ENCODE results near the gene GEMIN8.

Gene GEMIN8

DNA sequence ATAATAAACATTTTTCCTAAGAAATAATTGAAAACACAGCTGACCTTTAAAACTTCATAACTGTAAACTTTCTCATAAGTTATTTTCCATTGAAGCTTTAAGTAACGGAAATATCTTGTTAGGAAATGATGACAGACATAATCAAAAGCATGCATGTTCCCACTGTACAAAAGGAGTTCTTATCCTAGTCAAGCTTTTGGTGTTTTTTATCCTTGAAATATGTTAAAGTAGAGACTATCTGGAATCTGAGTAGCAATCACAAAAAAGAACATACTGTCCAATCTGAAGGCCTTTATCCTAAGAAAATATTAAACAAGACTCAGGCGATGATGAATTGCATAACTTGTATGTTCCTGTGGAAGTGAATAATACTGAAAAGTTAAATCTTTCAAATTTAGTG, 14.4 kb downstream of the GEMIN8 start:
- DNase-seq (ENCODE audit: low spot score) = no peak

DNA sequence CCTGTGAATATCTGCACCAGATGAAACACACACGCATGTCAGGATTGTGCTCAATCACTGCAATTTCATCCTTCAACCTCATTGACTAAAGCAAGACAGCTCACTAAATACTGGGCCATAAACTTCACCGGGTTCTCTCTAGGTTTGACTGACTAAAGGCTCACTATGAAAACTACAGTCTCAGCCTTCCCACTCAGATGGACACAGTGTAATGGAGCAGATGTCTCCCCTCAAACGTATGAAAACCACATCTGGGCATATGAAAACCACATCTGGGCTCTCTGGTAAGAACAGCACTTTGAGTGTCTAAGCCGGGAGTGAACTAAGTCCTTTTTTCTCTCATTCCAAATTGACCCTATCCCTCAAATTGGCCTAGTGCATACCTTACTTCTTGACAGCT, 15.2 kb downstream of the GEMIN8 start:
- DNase-seq (ENCODE audit: low spot score) = no peak

- no peak for DNase-seq (ENCODE audit: low spot score)
These were observed 16.6 kb downstream of the GEMIN8 start for GRCh38 chrX:14013054-14013453.

GRCh38 chrX:14010566-14010965, 19.1 kb downstream of the GEMIN8 start:
- DNase-seq (ENCODE audit: low spot score) = no peak

- no peak for DNase-seq (ENCODE audit: low spot score)
These were observed 23.2 kb downstream of the GEMIN8 start for GRCh38 chrX:14006540-14006939.

- DNase-seq (ENCODE audit: low spot score) = no peak
These were observed 25.7 kb downstream of the GEMIN8 start for GRCh38 chrX:14003876-14004425.

GRCh38 chrX:14003028-14003427, 26.7 kb downstream of the GEMIN8 start:
- no peak for DNase-seq (ENCODE audit: low spot score)

DNA sequence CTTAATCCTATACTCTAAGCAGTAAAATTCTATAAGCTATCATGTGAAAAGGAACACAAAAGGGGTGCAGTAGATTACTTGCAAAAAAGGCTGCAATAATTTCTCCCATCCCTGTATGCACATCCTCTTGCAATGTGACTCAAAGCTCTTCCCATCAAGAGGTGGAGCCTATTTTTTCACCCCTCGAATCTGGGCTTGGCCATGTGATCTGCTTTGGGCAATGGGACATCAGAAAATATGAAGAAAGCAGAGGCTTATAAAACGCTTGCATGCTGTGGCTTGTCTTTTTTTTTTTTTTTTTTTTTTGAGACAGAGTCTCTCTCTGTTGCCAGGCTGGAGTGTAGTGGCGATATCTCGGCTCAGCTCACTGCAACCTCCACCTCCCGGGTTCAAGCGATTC, 33.0 kb downstream of the GEMIN8 start:
- no peak for DNase-seq (ENCODE audit: low spot score)

DNA sequence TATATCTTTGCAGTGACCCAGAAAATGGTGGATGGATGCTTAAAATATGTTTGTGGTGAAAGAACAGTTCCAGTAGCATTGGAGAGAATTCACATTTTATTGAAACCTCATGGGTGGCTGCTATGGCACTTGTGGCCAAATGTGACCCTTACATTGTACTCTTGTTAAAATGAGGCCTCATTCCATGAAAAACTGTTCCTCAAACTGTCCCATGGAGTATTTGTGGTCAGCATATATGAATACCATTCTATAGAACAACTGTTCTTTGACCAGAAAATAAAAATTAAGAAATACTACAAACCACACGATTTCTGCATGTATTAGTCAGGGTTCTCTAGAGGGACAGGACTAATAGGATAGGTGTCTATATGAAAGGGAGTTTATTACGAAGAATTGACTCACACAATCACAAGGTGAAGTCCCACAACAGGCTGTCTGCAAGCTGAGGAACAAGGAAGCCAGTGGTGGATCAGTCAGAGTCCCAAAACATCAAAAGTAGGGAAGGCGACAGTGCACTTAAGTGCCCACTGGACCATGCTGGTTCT, 35.1 kb downstream of the GEMIN8 start:
- no peak for DNase-seq (ENCODE audit: low spot score)

- DNase-seq (ENCODE audit: low spot score) = no peak
These were observed 35.6 kb downstream of the GEMIN8 start for GRCh38 chrX:13994104-13994503.

- no peak for DNase-seq (ENCODE audit: low spot score)
These were observed 39.4 kb downstream of the GEMIN8 start for GRCh38 chrX:13990126-13990800.

- no peak for DNase-seq (ENCODE audit: low spot score)
These were observed 43.8 kb downstream of the GEMIN8 start for GRCh38 chrX:13985697-13986435.

DNA sequence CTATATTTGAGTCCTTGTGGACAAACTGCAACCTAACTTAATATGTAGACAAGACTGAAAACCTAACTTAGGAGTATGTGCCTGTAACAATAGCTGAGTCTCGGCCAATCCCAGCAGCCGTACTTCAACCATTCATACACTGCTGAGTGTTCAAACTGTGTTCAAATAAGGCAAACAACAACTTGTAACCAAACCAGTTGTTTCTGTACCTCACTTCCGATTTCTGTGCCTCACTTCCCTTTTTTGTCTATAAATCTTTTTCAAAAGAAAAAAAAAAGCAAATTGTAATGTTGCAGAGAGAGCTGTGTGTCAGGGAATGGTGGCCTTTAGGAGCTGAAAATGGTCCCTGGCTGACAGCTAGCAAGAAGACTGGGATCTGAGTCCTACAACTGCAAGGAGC, 46.0 kb downstream of the GEMIN8 start:
- no peak for DNase-seq (ENCODE audit: low spot score)

DNA sequence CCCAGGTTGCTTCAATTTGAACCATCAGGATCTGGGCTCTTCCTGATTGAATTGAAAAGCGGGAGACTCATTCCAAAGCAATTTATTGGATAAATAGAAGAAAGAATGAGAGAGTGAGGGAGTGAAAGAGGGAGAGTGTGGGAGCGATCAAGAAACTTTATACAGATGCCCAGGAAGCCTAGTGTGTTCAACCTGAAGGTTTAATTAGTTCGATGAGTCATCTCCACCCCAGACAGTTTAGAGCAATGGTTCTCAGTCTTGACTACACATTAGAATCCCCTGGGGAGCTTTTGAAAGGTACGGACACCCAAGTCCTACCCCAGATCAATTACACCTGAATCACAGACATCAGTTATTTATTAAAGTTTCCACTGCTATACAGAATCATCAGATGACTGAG, 61.5 kb downstream of the GEMIN8 start:
- DNase-seq (ENCODE audit: low spot score) = no peak

GRCh38 chrX:13967636-13968035, 62.1 kb downstream of the GEMIN8 start:
- no peak for DNase-seq (ENCODE audit: low spot score)

DNA sequence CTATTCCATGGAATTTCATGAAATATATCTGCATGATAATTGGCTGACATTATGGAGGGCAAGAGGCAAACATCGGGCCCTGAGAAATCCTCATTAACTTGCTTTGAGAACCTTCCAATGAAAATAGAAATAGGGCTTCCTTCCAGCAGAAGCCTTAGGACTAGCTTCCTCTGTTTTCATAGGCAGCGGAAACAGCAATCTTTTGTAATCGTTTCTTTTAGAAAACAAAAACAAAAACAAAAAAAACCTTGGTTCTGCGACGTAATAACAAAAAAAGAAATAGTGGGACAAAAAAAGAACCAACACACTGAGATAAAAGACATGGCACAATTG, 62.9 kb downstream of the GEMIN8 start:
- DNase-seq (ENCODE audit: low spot score) = no peak

DNA sequence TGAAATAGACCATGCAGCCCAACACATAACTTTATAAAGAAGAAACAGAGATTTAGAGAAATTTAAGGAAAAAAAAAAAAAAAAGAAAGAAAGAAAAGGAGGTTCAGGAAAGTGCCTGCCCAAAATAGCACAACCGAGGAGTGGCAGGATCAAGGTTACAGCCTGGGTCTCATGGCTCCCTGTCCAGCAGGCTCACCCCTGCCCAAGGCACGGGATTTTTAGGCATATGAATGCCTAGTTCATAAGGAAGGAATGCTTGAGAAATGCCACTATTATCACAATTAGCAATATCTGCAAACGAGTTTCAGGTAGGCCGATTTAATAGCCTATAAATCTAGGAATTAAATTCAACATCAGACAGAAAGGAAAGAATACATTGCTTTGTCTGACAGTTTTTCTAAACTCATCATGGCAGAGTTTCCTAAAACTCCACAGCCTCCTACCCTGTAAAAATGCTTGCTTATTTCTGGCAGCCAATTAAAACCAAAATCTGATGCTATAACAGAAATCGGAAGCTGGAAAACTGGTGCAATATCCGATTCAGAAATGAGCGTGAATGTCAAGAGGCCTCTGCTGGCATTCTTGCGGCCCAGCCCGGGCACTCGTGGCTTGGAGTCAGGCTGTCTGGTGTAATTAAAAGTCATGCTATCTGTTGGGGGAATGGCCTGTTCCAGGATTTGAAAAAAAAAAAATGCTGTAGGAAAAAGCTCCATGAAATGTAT, 63.5 kb downstream of the GEMIN8 start:
- no peak for DNase-seq (ENCODE audit: low spot score)

GRCh38 chrX:13965531-13965930, 64.2 kb downstream of the GEMIN8 start:
- no peak for DNase-seq (ENCODE audit: low spot score)

DNA sequence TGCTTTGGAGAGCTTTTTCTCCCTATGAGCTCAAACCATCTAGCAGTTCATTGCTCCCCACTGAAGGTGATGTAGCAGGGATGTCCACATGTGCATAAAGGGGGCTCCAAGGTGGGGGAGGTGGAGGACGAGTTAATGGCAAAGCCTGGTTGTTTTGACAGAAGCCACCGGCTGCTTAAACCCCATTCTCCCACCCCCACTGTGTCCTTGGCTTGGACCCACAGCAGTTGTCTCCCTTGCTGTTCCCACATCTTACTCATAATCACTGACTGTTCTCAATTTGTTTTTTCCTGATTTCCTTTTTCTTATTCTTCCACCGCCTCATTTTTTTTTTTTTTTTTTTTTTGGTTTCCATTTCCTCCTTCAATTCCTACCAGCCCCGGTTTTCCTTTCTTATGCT, 72.7 kb downstream of the GEMIN8 start:
- DNase-seq (ENCODE audit: low spot score) = no peak
